Peyer's patch (tissue), 4 donors: ENCODE measurements around the gene LBX2.

Source experiments
- POLR2A ChIP-seq, 2 donors: fragments of 450-650 bp; IDR thresholded peaks; one replicate each; pipeline ENCODE4 v1.5.1; 2017; ENCODE audit warnings: antibody characterized with exemption in 2 of 2, mild to moderate bottlenecking in 2 of 2, moderate library complexity in 2 of 2
- TF ChIP-seq, protein P1 (sequence below), 6 experiments: fragments of 450-650 bp in 4 of 6; fragments of 200-600 bp in 2 of 6; sonication (generic) in 1 of 6; IDR thresholded peaks; one replicate each; pipeline ENCODE4 v1.5.1; 2017 to 2019; ENCODE audit warnings: antibody characterized with exemption in 6 of 6, mild to moderate bottlenecking in 3 of 6, moderate library complexity in 1 of 6

DNA sequence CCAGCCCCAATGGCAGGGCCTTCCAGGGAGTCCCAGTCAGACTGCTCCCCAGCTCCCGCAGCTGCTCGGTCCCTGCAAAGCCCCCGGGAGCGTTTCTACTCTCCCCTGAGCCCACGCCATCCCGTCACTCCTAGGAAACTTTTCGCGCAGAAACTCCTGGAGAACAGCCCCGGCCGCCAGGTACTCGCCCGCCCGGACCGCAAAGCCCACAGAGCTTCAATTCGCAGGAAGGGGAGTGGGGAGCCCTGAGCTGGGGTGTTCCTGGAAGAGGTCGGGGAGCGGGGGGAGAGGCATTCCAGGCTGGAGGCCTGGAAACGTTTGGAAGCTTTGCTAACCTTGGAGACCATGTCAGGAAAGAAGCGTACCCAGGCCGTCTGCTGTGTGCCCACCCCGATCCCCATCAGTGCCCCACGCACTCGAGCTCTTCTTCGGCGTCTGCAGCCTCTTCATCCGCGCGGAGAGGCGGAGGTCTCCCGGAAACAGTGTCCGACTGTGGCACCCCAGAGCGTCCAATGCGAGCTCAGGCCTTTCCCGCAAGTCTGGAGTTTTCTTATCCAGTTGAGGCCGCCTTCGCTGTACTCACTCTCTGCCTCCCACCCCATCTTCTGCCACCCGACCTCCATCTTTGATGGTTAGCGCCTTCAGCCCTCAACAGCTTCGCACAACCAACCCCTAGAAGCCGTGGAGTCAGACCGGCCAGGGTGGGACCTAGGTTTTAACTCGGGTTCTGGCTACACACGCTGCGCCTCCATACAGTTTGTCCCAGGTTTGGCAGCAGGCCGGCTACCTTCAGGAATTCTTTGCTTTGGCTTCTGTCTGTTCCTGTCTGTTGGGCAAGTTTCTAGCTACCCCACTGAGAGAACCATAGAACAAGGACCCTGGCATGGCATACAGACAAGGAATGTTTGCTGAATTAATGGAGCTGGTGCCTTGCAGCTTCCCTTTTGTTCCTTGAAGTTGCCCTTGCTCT, 4.4 kb upstream of the LBX2 start:
- TF ChIP-seq POLR2A (IDR thresholded peaks at IDR 0.05): no peak
- TF ChIP-seq, protein P1, sequence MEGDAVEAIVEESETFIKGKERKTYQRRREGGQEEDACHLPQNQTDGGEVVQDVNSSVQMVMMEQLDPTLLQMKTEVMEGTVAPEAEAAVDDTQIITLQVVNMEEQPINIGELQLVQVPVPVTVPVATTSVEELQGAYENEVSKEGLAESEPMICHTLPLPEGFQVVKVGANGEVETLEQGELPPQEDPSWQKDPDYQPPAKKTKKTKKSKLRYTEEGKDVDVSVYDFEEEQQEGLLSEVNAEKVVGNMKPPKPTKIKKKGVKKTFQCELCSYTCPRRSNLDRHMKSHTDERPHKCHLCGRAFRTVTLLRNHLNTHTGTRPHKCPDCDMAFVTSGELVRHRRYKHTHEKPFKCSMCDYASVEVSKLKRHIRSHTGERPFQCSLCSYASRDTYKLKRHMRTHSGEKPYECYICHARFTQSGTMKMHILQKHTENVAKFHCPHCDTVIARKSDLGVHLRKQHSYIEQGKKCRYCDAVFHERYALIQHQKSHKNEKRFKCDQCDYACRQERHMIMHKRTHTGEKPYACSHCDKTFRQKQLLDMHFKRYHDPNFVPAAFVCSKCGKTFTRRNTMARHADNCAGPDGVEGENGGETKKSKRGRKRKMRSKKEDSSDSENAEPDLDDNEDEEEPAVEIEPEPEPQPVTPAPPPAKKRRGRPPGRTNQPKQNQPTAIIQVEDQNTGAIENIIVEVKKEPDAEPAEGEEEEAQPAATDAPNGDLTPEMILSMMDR (IDR thresholded peaks at IDR 0.05): no peak
